KG1 (cell line): ENCODE data around the gene NDUFAF3.
A peak's percentile ranks its signal among the peaks of the same experiment; 100 is the strongest.

Experiments
- DNase-seq: peaks from one replicate; lab custom pipeline; 2025; lab: John Stamatoyannopoulos, UW

NDUFAF3 gene

DNA sequence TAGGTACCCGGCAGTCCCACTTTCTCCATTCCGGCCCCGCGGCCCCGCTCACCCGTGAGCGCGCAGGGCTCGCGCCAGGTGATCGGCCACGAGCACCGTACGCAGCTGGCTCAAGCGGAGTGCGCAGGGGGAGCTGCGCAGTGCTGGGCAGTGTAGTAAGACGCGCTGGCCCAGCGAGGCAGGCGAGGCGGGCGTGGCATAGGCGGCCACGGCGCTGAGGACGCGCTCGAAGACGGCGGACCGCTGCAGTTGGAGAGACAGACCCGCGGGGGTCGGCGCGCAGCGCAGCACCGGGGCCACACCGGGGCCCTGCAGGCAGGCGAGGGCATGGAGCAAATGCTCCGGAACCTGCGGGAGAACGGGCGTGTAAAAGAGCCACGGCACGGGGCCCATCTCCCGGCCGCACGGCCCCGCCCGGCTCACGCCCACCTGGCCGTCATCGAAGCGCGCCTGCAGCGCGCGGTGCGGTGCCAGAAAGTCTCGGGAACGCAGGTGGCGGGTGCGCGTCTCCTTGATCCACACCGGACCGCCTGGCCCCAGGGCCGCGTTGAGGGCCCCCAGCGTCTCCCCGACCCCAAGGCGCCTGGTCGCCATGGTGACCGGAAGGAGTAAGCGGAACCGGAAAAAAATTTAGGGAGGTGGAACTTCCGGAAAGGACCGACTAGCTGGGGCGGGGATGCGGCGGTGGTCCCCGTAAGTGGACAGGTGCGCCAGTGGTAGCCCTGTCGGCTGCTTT is 3.8 kb upstream of the NDUFAF3 start, which contains the start of gene DALRD3:
TSS of gene DALRD3 (minus strand) at position 610 of the 736 bp plus-strand sequence. CDS start at position 594, 16 bp downstream.
- peak; percentile 58 for DNase-seq

DNA sequence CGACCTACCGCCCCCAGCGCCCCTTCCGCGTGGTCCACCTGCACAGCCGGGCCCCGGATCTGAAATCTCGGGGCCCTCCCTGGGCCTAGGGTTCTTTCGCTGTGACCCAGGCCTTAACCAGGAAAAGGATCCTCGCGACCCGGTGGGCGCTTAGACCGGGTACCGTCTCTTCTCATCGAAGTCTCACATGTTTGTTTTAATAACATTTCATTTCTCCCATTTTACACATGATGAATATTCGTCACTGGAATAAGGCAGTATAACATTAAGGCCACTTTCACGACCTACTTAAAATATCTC is 3.3 kb upstream of the NDUFAF3 start:
- peak; percentile 58 for DNase-seq

DNA sequence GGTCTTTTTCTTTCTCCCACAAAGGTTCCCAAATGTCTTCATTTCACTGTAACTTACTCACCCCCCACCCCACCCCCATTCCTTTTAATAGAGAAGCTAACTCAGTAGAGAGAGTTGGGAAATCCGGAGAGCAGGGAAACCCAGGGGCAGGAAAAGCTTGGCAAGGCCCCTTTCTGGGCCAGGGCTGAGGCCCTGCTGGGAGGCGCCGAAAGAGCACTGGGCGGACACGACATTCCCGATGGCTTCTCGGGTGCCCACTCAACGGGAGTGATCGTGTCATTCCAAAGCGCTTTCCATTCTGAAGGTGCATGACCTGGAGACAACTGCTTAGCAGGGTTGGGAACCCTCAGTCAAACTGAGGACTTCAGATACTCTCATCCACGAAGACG is 2.0 kb upstream of the NDUFAF3 start:
- DNase-seq = no peak

DNA sequence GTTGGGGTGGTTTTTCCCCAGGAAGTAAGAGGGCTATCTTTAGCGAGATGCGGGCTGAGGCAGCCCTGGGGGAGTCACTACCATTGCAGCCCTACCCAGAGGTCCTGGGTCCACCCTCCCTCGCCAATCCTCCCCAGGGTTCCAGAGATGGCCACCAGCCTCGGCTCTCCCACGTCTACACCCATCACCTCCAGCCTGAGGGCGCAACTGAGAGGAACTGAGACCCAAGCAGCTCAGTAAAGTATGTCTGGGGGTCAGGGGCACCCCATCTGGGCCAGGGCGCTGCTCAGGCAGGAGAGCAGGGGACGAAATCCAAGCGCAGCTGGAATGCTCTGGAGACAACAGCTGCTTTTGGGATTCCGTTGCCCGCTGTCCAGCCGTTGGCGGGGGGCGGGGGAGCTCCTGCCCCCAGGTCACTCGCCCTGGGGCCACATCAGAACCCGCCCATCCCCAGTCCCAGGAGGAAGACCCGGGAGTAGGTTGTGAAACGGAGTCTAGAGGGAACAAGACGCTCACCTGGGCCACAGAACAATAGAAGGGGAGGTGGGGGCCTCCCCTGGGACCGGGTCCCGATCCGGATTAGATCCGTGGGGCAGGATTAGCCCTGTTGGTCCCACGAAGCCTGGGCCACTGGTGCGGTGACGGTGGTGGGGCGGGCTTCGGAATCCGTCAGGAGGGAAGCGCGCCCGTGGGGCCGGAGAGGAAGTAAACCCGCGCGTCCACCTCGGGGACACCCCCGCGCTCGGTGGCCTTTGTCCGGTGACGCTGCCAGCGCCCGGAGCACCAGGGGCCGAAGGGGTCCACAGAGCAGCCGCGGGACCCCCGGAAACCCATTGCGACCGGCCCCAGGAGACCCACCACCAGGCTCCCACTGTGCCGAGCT is 1.4 kb upstream of the NDUFAF3 start:
- no peak for DNase-seq

DNA sequence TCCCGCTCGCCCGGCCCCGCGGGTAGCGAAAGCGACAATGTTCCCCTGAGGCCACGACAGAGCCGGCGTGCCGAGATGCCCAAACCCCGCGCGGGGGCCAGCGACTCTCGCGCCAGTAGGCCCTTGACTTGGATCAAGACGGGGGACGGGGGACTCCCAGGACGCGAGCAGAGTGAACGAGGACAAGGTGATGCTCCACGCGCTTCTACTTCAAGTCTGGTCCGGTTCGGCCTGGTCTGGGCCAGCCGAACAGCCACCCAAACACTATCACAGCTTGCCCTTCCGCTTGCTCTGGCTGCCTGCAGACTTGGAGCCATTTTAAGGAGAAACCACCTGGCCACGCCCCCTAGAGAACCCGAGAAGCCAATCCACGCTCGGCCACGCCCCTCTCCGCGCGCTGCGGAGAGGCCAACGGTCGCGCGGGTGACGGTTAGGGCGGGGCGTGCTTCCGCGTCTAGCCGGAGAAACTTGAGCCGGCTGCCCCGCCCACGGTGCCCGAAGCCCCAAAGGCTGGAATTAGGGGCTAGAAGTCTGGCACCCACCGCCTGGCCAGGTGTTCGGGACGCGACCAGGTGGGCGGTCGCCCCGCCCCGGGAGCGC is 608 bp upstream of the NDUFAF3 start:
- peak; percentile 98 for DNase-seq

DNA sequence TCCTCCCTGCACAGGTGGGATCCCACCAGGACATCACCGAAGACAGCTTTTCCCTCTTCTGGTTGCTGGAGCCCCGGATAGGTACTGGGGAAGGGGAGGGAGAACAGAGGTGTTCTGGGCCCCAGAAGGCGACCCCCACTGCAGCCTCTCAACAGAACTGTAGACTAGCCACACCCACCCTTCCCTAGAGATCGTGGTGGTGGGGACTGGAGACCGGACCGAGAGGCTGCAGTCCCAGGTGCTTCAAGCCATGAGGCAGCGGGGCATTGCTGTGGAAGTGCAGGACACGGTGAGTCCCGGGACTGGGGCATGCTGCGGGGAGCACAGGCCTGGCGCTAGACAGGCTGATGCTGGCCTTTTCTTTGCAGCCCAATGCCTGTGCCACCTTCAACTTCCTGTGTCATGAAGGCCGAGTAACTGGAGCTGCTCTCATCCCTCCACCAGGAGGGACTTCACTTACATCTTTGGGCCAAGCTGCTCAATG is 809 bp downstream of the NDUFAF3 start:
- DNase-seq = no peak

DNA sequence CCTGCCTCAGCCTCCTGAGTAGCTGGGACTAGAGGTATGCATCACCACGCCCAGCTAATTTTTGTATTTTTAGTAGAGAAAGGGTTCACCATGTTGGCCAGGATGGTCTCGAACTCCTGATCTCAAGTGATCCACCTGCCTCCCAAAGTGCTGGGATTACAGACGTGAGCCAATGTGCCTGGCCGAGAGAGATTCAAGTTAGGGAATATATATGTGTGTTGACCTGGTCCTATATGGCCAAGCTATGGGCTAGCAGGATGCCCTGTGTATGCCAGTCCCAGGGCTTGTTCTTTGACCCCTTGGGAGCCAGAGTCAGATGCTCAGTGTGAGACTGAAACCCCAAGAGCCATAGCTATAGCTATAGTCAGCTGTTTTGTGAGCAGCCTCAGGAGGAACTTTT is 1.9 kb downstream of the NDUFAF3 start:
- DNase-seq = no peak

DNA sequence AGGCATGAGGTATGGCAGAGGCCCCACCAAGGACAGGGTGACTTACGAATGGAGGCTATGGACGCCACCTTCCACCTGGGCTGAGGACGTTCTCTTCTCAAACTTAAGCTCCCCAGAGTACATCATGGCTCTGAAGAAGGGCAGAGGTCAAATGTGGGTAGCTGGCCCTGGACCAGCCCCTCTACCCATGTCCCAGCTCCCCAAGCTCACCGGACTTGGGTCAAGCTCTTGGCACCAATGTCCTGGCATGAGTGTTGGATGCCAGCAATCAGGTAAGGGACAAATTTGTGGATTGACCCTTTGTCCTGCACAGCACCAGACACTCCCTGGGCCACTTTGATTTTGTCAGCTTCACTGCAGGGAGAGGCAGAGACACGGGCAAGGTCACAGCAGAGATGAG is 2.5 kb downstream of the NDUFAF3 start:
- no peak for DNase-seq

DNA sequence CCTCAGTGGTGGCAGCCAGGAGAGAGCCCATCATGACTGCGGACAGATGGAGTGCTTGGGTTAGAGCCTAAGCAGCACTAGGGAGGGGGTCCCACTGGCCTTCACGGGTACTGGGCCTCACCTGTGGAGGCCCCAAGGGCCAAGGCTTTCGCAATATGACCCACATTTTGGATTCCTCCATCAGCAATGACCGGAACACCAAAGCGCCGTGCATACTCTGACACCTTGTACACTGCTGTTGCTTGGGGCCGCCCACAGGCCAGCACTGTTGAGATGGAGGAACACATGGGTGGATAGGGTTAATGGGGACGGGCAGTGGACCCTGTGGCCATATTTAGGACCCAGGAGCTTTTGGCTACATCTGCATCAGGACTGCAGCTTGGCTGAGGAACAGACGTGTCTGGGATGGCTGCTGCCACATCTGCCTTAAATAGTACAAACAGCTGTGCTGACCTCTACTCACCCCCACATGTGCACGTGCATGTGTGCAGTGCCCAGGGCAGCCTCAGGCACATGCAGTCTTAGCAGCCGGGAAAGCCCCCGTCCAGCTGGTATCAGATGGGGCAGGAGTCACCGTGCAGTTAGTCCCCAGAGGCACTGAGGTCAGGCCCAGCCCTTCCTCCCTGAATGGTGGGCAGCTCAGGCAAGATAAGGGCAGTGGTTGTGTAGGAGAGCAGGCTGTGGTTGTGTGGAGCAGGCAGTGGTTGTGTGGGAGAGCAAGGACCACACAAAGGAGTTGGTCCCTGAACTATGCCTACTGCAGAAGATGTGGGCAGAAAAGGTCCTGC is 3.3 kb downstream of the NDUFAF3 start:
- no peak for DNase-seq

DNA sequence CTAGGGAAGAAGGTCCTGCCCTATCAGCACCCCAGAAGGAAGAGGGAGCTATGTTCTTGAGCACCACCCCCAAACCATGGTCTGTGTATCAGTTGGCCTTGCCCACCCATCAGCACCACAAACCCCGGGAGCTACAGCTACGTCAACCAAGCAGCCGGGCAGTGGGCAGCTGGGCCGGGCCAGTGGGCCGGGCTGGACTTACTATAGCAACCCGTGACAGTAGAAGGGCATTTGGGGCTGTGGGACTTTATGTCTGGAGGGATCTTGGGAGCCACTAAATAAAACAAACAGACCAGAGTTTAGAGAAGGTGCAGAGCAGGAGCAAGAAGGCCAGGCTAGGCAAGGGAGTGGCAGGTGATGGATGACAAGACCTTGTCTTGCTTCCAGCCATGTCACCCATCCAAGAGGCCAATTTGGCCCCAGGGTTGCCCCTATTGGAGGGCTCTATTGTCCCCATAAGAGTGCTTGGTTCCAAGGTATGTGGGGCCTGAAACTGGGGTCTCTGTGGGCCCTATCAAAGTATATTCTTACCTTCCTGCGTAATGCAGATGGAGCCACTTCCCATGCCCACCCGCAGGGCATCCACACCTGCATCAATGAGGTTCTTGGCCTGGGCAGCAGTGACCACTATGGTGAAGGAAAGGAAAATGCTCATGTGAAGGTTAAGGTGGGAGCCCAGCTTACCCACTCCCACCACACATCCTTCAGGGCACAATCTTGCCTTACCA is 4.0 kb downstream of the NDUFAF3 start:
- DNase-seq = no peak

DNA sequence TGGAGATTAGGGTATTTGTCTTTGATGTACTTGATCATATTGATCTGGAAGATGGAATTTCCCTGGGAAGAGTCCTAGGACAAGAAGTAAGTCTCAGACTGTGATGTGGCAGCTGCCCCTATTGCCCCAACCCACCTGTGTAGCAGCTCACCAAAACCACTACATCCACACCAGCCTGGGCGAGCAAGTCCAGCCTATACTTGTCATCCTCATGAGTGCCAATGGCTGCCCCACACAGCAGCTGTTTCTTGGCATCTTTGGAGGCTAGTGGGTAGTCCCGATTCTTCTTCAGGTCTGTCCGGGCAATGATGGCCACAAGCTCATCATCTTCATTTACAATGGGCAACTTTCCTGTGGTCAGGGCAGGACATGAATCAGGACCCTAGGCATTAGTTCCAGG is 4.6 kb downstream of the NDUFAF3 start:
- no peak for DNase-seq

DNA sequence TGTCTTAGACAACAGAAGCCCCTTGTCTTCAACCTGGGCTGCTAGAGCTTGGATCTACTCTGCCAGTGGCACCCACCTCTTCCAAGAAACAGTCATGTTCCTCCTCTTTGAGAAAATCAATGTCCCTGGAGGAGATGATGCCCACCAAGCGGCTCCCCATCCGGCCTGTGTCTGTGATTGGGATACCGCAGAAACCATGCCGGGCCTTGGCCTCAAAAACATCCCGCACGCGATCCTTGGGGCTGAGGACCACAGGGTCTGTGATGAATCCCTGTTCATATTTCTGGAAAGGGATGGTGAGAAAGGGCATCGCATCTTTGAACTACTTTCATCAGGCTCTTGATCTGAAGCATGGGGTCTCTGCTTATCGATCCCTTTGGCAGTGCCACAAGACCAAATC is 5.7 kb downstream of the NDUFAF3 start:
- DNase-seq = no peak

DNA sequence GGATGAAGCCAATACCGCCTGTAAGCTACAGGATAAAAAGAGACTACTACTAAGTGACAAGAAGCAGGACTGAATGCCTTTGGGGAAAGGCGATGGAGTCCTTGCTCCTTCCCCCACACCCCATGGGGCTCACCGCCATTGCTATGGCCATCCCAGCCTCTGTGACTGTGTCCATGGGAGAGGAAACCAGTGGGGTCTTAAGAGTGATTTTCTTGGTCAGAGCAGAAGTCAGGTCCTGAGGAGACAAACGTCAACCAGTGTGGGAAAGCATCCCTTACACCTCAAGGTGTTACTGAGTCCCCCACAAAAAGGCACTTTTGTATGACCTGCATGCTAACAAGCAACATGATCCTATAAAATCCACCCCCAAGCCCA is 6.4 kb downstream of the NDUFAF3 start:
- no peak for DNase-seq

DNA sequence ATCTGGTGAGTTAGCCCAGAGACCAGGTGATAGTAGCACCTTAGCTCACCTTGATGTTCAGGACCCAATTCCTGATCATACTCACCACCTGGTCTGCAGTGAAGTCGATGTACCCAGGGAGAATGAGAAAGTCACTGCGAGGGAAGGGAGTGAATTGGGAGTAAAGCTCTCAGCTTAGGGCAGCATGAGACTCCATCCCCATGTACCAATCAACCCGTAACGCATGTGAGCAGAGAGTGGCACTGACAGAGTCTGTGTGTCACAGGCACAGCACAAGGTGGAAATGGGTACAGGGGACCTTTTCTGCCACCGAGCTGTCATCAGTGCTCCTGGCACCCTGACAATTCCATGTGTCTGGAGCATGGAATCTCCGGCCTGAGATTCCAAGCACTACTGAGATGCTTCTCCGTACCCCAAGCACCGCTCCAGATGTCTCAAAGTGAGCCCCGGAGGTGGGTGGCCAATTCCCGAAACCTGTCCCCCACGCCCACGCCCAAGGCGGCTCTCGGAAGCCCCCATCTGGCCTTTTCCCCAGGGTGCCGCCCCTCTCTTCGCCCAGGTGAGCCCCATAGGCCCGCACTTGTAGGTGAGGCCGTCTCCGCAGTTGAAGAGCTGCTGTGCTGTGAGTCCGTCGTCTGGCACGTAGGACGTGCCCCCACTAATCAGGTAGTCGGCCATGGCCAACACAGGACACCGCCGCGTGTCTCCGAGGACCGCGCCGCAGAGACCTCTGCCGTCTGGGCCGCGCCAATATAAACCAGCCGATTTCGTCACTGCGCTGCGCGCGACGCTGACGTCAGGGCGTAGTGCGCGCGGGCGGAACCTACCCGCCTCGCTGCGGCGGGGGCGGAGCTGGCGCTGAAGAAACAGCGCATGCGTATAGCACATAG is 7.0 kb downstream of the NDUFAF3 start, which contains the start of gene IMPDH2:
TSS of gene IMPDH2 (minus strand) at position 726 of the 890 bp plus-strand sequence. CDS start at position 678, 48 bp downstream.
- DNase-seq = peak; percentile 95

DNA sequence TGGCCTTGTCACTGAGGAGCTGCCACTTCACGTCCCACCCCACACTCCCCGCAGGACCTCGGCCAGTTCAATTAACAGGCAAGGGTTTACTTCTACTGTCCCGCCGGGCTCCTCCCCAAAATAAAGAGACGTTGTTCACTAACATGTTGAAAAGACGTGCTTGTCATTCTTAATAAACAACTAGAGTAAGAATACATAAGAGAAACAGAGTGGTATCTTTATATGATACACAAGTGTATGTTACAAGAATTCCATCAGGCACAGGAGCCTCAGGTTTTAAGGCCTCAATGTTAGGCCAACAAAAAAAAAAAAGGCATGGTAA is 7.6 kb downstream of the NDUFAF3 start:
- DNase-seq = no peak

DNA sequence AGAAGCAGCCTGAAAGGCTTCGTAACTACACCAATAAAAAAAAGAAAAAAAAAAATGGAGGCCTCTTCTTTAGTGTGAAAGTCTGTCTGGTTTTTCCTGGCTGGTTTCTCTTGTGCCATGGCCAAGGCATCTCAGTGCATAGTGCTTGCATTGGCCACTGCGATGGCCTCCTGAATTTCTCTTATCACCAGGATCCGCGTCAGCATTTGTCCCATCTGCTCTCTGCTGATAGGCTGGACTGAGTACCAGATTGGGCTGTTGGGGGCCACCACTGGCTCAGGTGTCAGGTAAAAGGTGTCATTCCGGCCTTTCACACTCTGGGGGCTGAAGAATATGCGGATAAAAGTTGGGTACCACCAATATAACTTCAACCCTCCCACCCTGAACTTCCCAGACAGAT is 8.4 kb downstream of the NDUFAF3 start:
- no peak for DNase-seq

DNA sequence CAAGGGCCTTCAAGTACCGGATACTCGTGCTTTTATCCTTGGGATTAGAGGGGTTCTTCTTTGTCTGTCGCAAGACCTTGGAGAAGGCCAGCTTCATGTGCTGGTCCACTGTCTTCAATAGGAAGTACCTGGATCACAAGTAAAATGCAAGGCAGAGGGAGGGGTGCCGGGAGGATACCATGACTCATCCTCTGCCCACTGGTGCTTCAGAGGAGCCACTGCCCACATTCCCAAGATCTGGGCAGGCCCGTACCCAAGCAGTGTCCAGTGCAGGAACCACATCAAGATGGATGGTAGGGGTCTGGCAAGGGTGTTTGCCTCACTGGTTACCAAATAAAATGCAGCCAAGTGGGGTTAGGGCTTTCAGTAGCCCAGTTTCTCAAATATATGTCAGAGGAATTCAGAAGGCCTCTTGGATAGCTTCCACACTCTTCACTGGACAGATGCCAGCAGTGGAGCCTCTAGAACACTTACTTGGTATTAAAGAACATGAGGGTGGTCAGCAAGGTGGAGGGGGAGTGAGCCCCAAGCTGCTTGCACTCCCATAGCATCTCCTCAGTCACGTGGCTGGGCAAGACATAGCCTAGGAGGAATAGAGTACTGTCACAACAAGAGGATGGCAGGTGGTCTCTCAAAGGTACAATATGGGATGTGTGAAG is 10.9 kb downstream of the NDUFAF3 start:
- no peak for DNase-seq

DNA sequence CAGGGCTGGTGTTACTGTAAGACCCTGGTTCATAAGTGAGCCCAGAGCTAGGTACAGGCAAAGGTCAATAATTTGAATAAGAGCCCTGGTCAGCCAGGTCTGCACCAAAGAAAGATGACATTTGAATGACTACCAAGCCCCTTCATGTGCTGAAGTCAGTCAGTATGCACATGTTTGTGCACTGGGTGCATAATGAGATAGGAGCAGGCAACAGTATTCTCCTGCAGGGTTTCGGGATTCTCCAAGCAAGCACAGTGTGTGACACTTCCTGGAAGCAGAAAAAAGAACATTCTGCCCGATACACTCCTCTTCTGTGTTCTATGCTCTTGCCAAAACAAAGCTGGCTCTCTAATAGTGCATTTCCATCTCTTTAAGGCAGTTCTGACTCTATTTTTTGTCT is 12.7 kb downstream of the NDUFAF3 start:
- DNase-seq = no peak

DNA sequence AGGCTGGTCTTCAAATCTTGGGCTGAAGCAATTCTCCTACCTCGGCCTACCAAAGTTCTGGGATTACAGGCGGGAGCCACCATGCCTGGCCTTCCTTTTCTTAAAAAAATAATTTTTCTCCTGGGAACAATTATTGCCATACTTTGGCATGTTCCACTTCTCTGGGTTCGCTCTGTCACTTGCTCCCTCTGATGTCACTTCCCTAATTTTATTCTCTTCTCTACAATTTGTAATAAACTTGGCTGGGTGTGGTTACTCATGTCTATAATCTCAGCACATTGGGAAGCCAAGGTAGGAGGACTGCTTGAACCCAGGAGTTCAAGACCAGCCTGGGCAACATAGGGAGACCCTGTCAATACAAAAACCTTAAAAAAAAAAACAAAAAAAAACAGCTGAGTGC is 13.4 kb downstream of the NDUFAF3 start:
- no peak for DNase-seq

DNA sequence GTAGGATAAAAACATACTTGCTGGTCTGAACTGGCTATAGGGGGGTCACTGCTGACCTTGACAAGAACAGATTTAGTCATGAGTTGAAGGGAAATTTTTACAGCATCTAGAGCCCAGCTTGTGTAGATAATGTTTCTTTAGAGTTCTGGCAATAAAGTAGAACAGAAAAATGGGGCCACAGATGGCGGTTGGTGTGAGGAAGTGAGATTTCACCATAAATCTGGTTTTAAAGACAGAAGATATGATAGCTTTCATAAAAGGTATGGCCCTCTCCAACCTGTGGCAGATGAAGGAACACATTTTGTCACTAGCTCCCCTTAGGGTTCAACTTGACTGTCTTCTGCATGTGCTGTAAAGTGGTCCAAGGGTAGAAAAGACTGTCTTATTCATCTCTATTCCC is 31.6 kb downstream of the NDUFAF3 start:
- no peak for DNase-seq
